GM12878 (cell line): ENCODE measurements around the gene NLGN4X. TPM values are rescaled to one million over a fixed set of nuclear protein-coding genes. Genes with fewer than 3 reads are reported as not detected.

Experiments
- ATAC-seq: fragments of 200-7000 bp; cut with Tn5 transposase; 3 replicates; pipeline ENCODE4 v1.9.1; 2020; ENCODE audit warnings: mild to moderate bottlenecking, moderate library complexity
- BruUV-seq: library from RNA; stranded (reverse); fragments of 400-500 nt; replicated peaks from 2 replicates; lab custom pipeline; 2021; lab: Mats Ljungman, UMichigan
- CTCF ChIA-PET: fragments of 300-600 bp; sonication (Branson Sonifier 250); formaldehyde crosslinking; extraction: SDS; loops from one replicate; lab custom pipeline; 2021; ENCODE audit warnings: inconsistent platforms; lab: Yijun Ruan, JAX
- POLR2A ChIA-PET: fragments of 350-600 bp; formaldehyde crosslinking; extraction: SDS; loops from one replicate; lab custom pipeline; 2021; ENCODE audit warnings: inconsistent platforms; lab: Charles Lee
- RAD21 ChIA-PET: fragments of 300-600 bp; sonication (Branson Sonifier 250); formaldehyde crosslinking; loops from one replicate; lab custom pipeline; 2023; ENCODE audit warnings: antibody characterized with exemption; ENCODE audit not compliant: unreplicated experiment; lab: Charles Lee
- SMC1A ChIA-PET: fragments of 300-600 bp; sonication (Branson Sonifier 250); formaldehyde crosslinking; loops from one replicate; lab custom pipeline; 2023; ENCODE audit not compliant: unreplicated experiment, uncharacterized antibody; lab: Charles Lee
- DNase-seq: peaks from one replicate; pipeline ENCODE4 v3.0.0-alpha.2; 2011; ENCODE audit warnings: low read depth, low spot score
- FAIRE-seq: peaks from 3 replicates; lab custom pipeline; 2011; peaks lifted over from hg19 to GRCh38; lab: Jason Lieb, UNC
- H2AFZ ChIP-seq: 2 replicates; pipeline ENCODE4 v1.6.0; 2011; ENCODE audit warnings: low read depth, low read length, control low read depth; ENCODE audit not compliant: control insufficient read depth
- H3K27ac ChIP-seq: 2 replicates; pipeline ENCODE4 v1.5.1; 2011; ENCODE audit warnings: control low read depth; ENCODE audit not compliant: control insufficient read depth, insufficient read depth
- H3K27me3 ChIP-seq, 2 experiments: replicated peaks in 1 of 2; 2 replicates each; pipeline versions ENCODE4 v1.6.0 to v1.6.1; 2011; ENCODE audit warnings: low read length in 1 of 2; ENCODE audit not compliant: control insufficient read depth in 2 of 2, insufficient read depth in 2 of 2
- H3K36me3 ChIP-seq, 2 experiments: 2 replicates each; pipeline ENCODE4 v1.5.1; 2011; ENCODE audit warnings: low read length in 1 of 2; ENCODE audit not compliant: control insufficient read depth in 2 of 2, insufficient read depth in 2 of 2
- H3K4me1 ChIP-seq: 2 replicates; pipeline ENCODE4 v1.6.1; 2011; ENCODE audit warnings: mild to moderate bottlenecking, low read length, moderate library complexity, mixed read lengths; ENCODE audit not compliant: control insufficient read depth, insufficient read depth
- H3K4me2 ChIP-seq: 2 replicates; pipeline ENCODE4 v1.6.0; 2011; ENCODE audit warnings: control low read depth; ENCODE audit not compliant: control insufficient read depth, insufficient read depth
- H3K4me3 ChIP-seq: fragments of 200-600 bp; sonication (generic); 2 replicates; pipeline ENCODE4 v1.5.1; 2016
- H3K79me2 ChIP-seq: 2 replicates; pipeline ENCODE4 v1.6.0; 2011; ENCODE audit warnings: low read length; ENCODE audit not compliant: control insufficient read depth, insufficient read depth
- H3K9ac ChIP-seq: 2 replicates; pipeline ENCODE4 v1.8.0; 2011; ENCODE audit warnings: low read length, control low read depth, mixed read lengths; ENCODE audit not compliant: control insufficient read depth, insufficient read depth
- H3K9me3 ChIP-seq: replicated peaks from 3 replicates; pipeline ENCODE4 v1.5.1; 2011; ENCODE audit warnings: mild to moderate bottlenecking, low read length; ENCODE audit not compliant: control insufficient read depth, insufficient read depth
- H4K20me1 ChIP-seq: 2 replicates; pipeline ENCODE4 v1.6.0; 2011; ENCODE audit not compliant: control insufficient read depth, insufficient read depth
- BACH1 ChIP-seq: fragments of 450-650 bp; IDR thresholded peaks from 2 replicates; pipeline ENCODE4 v1.6.1; 2017; ENCODE audit warnings: mild to moderate bottlenecking, borderline replicate concordance
- CREM ChIP-seq: IDR thresholded peaks from 2 replicates; pipeline ENCODE4 v1.6.1; 2014; ENCODE audit warnings: antibody characterized with exemption, low read depth
- HDGF ChIP-seq: fragments of 450-650 bp; IDR thresholded peaks from 2 replicates; pipeline ENCODE4 v1.6.1; 2016; ENCODE audit warnings: antibody characterized with exemption
- IKZF1 ChIP-seq: fragments of 450-650 bp; conservative IDR thresholded peaks from 2 replicates; pipeline ENCODE4 v1.6.1; 2017; ENCODE audit warnings: antibody characterized with exemption, mild to moderate bottlenecking
- JUNB ChIP-seq: IDR thresholded peaks from 2 replicates; pipeline ENCODE4 v1.6.1; 2016; ENCODE audit warnings: antibody characterized with exemption, mild to moderate bottlenecking
- NR2F1 ChIP-seq: fragments of 450-650 bp; conservative IDR thresholded peaks from 2 replicates; pipeline ENCODE4 v1.6.1; 2017; ENCODE audit warnings: mild to moderate bottlenecking
- RELA ChIP-seq: fragments of 450-650 bp; IDR thresholded peaks from 2 replicates; pipeline ENCODE4 v1.8.0; 2014; ENCODE audit warnings: borderline replicate concordance; ENCODE audit not compliant: partially characterized antibody
- SIX5 ChIP-seq: IDR thresholded peaks from 2 replicates; pipeline ENCODE4 v1.6.1; 2011; ENCODE audit warnings: mild to moderate bottlenecking, low read depth, low read length, moderate library complexity; ENCODE audit not compliant: severe bottlenecking
- SMAD1 ChIP-seq: fragments of 450-650 bp; IDR thresholded peaks from 2 replicates; pipeline ENCODE4 v1.6.1; 2018; ENCODE audit warnings: mild to moderate bottlenecking, low read depth; ENCODE audit not compliant: partially characterized antibody
- SREBF1 ChIP-seq: IDR thresholded peaks from 2 replicates; pipeline ENCODE4 v1.6.1; 2012; ENCODE audit warnings: mild to moderate bottlenecking, low read length
- SRF ChIP-seq, 2 experiments: IDR thresholded peaks; 2 replicates each; pipeline ENCODE4 v1.6.1; 2011; ENCODE audit warnings: low read depth in 2 of 2, low read length in 2 of 2, mild to moderate bottlenecking in 1 of 2, moderate library complexity in 1 of 2
- TCF7 ChIP-seq: IDR thresholded peaks from 2 replicates; pipeline ENCODE4 v1.6.1; 2014; ENCODE audit warnings: antibody characterized with exemption, borderline replicate concordance
- WGBS: methylation state at CpG from one replicate; pipeline ENCODE4 v1.1.6; 2016; ENCODE audit warnings: low lambda C conversion rate; ENCODE audit not compliant: insufficient replicate concordance, insufficient coverage; ENCODE audit errors: missing lambda C conversion rate; 5-methylcytosine and 5-hydroxymethylcytosine counted together
- in situ Hi-C: fragments of 300-500 bp; cut with MboI; formaldehyde crosslinking; loops from 9 replicates; pipeline ENCODE4 v1.14.3; 2018; ENCODE audit warnings: mixed read lengths
- intact Hi-C: fragments of 100-400 bp; cut with micrococcal nuclease; formaldehyde crosslinking; loops from one replicate; pipeline ENCODE4 v1.14.2; 2022; ENCODE audit not compliant: unreplicated experiment
- polyA plus RNA-seq, 11 experiments: library from polyadenylated mRNA; depleted of rRNA in 4 of 11; unstranded in 6 of 11; stranded (reverse) in 5 of 11; fragments of >200 nt; fragmentation: Nextera tagmentation in 4 of 11; fragmentation: Illumina TruSeq in 1 of 11; extraction: Ambion mirVana in 4 of 11; extraction: Trizol in 1 of 11; gene quantifications; 1 replicate in 1 of 11; 2 replicates in 10 of 11; pipeline versions ENCODE4 v1.2.1 to v1.2.3, GENCODE V29; 2011 to 2016; ENCODE audit warnings: inconsistent platforms in 2 of 11, missing spikeins in 2 of 11, low read depth in 1 of 11
- total RNA-seq, 4 experiments: library from RNA; depleted of rRNA in 3 of 4; stranded (reverse); fragments of >200 nt in 3 of 4; fragmentation: Illumina TruSeq in 1 of 4; extraction: Trizol in 1 of 4; gene quantifications; 2 replicates each; pipeline versions ENCODE4 v1.2.1 to v1.2.3, GENCODE V29; 2013 to 2021
- TF ChIP-seq, protein P1 (sequence below), 3 experiments: IDR thresholded peaks in 2 of 3; conservative IDR thresholded peaks in 1 of 3; 2 replicates each; pipeline ENCODE4 v1.5.1; 2011; ENCODE audit warnings: low read depth in 3 of 3, low read length in 3 of 3, mild to moderate bottlenecking in 3 of 3, control low read depth in 2 of 3, moderate library complexity in 2 of 3, inconsistent platforms in 1 of 3, mixed read lengths in 1 of 3; ENCODE audit not compliant: control insufficient read depth in 2 of 3, insufficient read depth in 1 of 3; ENCODE audit errors: extremely low read depth in 1 of 3
- TF ChIP-seq, protein P2 (sequence below): fragments of 450-650 bp; IDR thresholded peaks from 2 replicates; pipeline ENCODE4 v1.6.1; 2017; ENCODE audit warnings: borderline replicate concordance
- TF ChIP-seq, protein P3 (sequence below): IDR thresholded peaks from 2 replicates; pipeline ENCODE4 v1.6.1; 2012; ENCODE audit warnings: low read length, inconsistent platforms
- TF ChIP-seq, protein P4 (sequence below): fragments of 450-650 bp; IDR thresholded peaks from 2 replicates; pipeline ENCODE4 v1.6.1; 2016; ENCODE audit warnings: mild to moderate bottlenecking

NLGN4X gene
- total and polyA plus RNA-seq, 10 of the 15 experiments (the other 5 are each of a cell fraction or from before 2014, with no cell fraction given) = 0.02 to 1.5 (median 0.09) TPM; not detected in 2

DNA sequence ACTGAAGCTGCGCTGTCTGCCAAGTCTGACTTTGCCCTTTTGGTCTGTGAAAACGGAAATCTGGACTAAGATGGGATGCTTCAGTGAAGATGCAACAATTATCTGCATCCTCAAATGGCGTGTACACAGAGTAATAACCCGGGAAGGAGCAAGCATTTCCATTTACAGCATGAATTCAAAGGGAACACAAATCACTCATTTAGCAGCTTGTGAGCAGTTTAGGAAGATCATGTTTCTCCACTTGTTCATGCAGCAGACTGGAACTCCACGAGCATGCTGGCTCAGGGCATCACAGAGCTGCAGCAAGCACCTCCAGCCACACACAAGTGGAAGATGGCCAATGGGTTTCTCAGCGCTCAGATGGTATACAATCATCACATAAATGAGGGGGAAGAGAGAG lies 175.5 kb downstream of the NLGN4X start (continued):
- TF ChIP-seq, protein P1, sequence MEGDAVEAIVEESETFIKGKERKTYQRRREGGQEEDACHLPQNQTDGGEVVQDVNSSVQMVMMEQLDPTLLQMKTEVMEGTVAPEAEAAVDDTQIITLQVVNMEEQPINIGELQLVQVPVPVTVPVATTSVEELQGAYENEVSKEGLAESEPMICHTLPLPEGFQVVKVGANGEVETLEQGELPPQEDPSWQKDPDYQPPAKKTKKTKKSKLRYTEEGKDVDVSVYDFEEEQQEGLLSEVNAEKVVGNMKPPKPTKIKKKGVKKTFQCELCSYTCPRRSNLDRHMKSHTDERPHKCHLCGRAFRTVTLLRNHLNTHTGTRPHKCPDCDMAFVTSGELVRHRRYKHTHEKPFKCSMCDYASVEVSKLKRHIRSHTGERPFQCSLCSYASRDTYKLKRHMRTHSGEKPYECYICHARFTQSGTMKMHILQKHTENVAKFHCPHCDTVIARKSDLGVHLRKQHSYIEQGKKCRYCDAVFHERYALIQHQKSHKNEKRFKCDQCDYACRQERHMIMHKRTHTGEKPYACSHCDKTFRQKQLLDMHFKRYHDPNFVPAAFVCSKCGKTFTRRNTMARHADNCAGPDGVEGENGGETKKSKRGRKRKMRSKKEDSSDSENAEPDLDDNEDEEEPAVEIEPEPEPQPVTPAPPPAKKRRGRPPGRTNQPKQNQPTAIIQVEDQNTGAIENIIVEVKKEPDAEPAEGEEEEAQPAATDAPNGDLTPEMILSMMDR (IDR thresholded peaks at IDR 0.05 in 2 of 3, conservative IDR thresholded peaks at IDR 0.05 in 1 of 3; ENCODE audit: control insufficient read depth in 2 of 3, extremely low read depth in 1 of 3, insufficient read depth in 1 of 3, low read depth in 3 of 3, low read length in 3 of 3) = no peak
- TF ChIP-seq TCF7 (no peak), SRF (IDR thresholded peaks at IDR 0.05; ENCODE audit: low read depth in 2 of 2, low read length in 2 of 2) (no peak), IKZF1 (no peak), CREM (no peak), SIX5 (no peak)
- TF ChIP-seq, all 136 proteins: peak for 0

DNA sequence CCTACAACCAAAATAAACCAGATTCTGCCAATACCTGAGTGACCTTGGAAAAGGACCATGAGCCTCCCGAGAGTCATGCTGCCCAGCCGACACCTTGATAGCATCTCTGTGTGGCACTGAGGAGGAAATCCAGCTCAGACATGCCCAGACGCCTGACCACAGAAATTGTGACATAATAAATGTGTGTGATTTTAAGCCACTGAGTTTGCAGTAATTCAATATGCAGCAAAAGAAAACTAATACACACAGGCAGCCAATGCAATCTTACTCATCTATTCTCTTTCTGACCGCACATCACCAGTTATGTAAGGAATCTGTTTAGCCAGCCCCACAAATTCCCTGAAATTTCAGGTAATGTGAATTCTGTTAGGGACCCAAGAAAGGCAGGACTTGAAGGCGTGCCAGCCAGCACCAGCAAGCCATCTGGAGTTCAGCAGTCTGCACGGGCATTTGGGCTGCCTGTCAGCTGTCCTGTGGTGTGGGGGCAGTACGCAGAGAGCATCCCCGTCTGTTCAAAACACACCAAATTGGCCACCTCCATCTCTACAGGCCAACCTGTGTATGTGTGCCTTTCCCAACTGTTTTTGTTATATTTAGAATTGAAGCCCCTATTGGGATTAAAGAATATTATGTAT lies 176.4 kb downstream of the NLGN4X start:
- Histone ChIP-seq H3K27me3 (no peaks in the 10 kb centered on the region), H3K9me3 (no peaks in the 10 kb centered on the region), H3K9ac (no peak overlapping the region), H2AFZ (no peak overlapping the region), H3K27ac (no peak overlapping the region), H3K36me3 (no peaks in the 10 kb centered on the region), H4K20me1 (no peaks in the 10 kb centered on the region), H3K4me1 (no peaks in the 10 kb centered on the region), H3K79me2 (no peaks in the 10 kb centered on the region), H3K4me3 (no peak overlapping the region), H3K4me2 (no peak overlapping the region)
- POLR2A ChIA-PET = no interaction called here
- RAD21 ChIA-PET = no interaction called here
- no TSS peak for BruUV-seq
- in situ Hi-C loops = no loop called here
- FAIRE-seq = no peak
- WGBS = 20% methylated on average over 8 of the region's 8 CpGs
- SMC1A ChIA-PET = no interaction called here
- DNase-seq = no peak
- no peak for ATAC-seq
- intact Hi-C loops = no loop called here
- TF ChIP-seq SMAD1 (no peak), NR2F1 (no peak), JUNB (no peak), RELA (no peak), SREBF1 (no peak), HDGF (no peak), BACH1 (no peak)
- TF ChIP-seq, protein P2, sequence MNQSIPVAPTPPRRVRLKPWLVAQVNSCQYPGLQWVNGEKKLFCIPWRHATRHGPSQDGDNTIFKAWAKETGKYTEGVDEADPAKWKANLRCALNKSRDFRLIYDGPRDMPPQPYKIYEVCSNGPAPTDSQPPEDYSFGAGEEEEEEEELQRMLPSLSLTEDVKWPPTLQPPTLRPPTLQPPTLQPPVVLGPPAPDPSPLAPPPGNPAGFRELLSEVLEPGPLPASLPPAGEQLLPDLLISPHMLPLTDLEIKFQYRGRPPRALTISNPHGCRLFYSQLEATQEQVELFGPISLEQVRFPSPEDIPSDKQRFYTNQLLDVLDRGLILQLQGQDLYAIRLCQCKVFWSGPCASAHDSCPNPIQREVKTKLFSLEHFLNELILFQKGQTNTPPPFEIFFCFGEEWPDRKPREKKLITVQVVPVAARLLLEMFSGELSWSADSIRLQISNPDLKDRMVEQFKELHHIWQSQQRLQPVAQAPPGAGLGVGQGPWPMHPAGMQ = no peak
- TF ChIP-seq, protein P3, sequence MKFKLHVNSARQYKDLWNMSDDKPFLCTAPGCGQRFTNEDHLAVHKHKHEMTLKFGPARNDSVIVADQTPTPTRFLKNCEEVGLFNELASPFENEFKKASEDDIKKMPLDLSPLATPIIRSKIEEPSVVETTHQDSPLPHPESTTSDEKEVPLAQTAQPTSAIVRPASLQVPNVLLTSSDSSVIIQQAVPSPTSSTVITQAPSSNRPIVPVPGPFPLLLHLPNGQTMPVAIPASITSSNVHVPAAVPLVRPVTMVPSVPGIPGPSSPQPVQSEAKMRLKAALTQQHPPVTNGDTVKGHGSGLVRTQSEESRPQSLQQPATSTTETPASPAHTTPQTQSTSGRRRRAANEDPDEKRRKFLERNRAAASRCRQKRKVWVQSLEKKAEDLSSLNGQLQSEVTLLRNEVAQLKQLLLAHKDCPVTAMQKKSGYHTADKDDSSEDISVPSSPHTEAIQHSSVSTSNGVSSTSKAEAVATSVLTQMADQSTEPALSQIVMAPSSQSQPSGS = no peak
- TF ChIP-seq, protein P4, sequence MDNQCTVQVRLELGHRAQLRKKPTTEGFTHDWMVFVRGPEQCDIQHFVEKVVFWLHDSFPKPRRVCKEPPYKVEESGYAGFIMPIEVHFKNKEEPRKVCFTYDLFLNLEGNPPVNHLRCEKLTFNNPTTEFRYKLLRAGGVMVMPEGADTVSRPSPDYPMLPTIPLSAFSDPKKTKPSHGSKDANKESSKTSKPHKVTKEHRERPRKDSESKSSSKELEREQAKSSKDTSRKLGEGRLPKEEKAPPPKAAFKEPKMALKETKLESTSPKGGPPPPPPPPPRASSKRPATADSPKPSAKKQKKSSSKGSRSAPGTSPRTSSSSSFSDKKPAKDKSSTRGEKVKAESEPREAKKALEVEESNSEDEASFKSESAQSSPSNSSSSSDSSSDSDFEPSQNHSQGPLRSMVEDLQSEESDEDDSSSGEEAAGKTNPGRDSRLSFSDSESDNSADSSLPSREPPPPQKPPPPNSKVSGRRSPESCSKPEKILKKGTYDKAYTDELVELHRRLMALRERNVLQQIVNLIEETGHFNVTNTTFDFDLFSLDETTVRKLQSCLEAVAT = no peak
- CTCF ChIA-PET = interaction anchor here (0.6 kb wide), 1 partner anchor 1515 kb away, joined by 3 read pairs; no protein-coding TSS in a partner anchor
